SIG-M5 (cell line): Measurements from ENCODE around the gene PIK3CA.
"Not testable (repeated sequence)": the region's sequence is repeated elsewhere in the genome, so short reads cannot be mapped to it uniquely, and the experiment has no call there.

ENCODE experiments used
- DNase-seq: peaks from one replicate; lab custom pipeline; 2025; lab: John Stamatoyannopoulos, UW

Gene PIK3CA

DNA sequence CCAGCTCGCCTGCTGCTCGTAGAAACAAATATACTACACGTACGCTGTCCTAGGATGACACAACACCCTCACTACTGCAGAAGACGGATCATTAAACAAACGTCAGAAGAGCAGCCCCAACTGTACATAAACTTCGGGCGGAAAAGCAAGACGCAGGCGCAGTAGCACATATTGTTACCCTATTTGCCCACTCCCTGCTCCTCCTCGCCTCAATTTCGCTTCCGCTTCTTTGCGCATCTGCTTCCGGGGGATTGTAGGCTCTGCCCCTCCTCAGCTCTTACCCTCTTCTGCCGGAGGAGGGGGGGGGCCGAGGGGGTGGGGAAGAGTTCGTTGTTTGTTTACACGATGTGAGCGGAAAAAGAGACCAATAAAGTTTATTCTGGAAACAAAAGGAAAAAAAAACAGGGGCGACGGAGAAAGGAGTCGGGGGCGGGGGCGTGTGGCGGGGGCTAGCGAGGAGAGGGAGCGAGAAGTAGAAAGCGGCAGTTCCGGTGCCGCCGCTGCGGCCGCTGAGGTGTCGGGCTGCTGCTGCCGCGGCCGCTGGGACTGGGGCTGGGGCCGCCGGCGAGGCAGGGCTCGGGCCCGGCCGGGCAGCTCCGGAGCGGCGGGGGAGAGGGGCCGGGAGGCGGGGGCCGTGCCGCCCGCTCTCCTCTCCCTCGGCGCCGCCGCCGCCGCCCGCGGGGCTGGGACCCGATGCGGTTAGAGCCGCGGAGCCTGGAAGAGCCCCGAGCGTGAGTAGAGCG lies at the start of gene PIK3CA:
PIK3CA (plus strand) TSS at position 485 of the 743 bp plus-strand sequence. CDS start 50,469 bp downstream, outside the sequence.
- peak; percentile 97 for DNase-seq

DNA sequence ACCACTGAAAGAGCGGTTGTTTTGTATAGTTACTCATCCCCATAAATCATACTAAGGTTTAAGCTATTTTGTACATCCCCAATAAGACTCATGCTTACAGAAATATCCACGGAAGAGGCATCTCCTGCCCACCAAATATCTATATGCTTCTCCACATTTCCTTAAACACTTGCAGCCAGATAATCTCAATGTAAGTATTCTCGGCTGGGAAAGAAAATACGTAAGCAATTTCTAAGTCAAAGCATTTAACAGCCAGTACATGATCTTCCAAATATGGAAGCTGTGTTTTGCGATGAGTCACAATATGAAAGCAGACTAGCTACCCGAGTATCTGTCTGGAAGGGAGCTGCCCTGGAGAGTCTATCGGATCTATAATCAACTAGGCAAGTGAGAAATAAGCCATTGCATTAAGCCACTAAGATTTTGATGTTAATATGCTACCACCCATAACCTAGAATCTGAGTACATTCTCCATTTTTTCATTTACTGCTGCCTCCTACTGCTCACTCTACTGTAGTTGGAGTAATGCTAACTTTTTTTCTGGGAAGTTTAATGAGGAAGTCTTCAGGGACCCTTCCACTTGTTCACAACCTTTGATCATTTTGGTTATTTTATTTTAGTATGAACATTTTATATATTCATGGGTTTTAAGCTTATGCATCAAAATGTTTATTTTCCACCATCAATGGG lies 49.6 kb upstream of the PIK3CA start:
- no peak for DNase-seq

DNA sequence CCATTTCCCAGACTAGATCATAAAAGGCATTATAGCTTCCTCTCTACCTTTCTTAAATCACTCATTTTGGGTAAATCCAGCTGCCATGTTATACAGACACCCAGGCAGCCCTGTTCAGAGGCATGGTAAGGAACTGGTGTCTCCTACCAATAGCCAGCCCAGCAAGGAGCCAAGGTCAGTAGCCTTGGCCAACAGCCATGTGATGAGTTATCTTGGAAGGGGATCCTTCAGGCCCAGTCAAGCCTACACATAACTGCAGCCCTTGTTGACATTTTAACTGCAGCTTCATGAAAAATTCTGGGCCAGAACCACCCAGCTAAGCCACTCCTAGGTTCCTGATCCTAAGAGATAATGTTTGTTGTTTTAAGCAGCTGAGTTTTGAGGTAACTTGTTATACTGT lies 47.5 kb upstream of the PIK3CA start:
- no peak for DNase-seq

DNA sequence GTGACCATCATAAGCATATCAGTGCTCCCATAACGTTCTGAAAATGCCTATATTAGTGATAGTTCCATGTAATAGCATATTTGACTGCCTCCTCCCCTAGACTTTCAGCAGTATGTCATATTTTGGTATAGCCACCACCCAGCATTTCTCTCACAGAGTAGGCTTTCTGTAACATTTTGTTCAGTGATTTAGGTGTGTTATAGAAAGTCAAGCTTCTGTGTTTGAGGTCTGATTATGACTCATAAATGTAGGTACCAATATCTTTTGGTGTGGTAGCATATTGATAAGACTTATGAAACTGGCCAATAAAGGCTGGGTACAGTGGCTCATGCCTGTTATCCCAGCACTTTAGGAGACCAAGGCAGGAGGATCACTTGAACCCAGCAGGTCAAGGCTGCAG lies 42.3 kb upstream of the PIK3CA start:
- DNase-seq: no peak

DNA sequence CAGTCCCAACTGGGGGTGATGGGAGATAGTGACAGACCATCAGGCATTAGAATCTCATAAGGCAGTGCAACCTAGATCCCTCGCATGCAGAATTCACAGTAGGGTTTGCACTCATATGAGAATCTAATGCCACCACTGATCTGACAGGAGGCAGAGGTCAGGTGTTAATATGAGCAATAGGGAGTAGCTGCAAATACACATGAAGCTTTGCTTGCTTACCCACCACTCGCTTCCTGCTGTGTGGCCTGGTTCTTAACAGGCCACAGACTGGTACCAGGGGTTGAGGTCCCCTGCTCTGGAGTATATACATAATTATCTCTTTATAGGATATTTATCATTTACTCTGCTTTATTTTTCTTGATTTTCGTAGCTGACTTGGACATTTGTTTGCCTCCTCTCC lies 40.5 kb upstream of the PIK3CA start:
- no peak for DNase-seq

DNA sequence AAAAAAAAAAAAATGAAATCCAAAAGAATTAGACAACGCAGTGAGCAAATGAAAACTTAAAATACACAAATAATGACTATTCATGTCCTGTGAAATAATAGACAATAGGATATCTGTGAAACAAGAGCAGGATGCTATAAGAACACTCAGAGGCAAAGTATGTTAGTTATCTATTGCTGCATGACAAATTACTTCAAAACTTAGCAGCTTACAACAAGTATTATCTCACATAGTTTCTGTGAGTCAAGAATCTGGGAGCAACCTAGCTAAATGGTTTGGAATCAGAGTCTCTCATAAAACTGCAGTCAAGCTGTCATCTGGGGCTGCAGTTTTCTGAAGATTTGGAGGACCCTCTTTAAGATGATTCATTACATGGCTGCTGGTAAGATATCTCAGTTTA lies 40.1 kb upstream of the PIK3CA start:
- DNase-seq: no peak

DNA sequence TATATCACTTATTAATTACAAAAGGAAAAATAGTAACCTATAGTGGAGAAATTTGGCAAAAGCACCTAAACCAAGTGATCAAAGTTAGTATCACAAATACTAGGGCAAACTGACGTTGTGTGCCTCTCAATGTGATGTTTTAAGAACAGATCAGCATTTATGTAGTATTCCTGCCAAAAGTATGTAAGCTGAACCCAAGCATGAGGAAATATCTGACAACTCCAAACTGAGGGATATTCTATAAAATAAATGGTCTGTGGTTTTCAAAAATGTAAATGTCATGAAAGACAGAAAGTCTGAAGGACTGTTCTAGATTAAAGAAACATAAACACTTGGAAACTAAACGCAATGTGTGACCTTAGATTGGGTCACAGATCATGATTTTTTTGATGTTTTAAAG lies 34.3 kb upstream of the PIK3CA start:
- no peak for DNase-seq

DNA sequence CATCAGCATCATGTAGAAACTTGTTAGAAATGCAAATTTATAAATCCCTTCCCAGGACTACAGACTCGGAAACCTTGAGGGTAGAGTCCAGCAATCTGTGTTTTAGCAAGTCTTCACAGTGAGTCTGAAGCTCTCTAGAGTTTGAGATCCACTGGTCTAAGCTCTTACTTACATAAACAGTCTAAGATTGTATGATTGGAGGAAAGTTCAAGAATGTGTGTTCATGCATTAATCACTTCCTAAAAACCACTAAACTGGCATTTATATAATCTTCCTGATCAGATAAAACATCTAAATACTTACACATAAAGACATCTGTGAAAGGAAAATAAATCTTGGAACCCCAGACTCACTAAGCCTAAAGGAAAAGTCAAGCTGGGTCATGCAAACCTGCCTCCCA lies 32.7 kb upstream of the PIK3CA start:
- DNase-seq: not testable (repeated sequence)

DNA sequence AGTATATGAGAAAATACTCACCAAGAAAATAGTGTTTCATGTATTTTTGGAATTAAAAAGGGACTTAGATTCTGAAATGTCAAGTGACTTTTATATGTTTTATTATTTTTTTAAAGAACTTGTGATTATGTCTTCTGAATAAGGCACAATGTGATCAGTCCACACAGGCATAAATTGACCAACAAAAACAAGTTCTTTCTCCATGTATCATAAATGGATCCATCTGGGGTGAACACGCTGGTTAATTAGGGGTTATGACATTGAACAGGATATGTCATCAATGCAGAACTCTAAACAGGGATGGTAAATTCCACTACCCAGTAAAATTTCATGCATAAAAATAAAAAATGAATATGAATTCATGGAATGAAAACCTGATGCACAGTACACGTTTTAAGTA lies 31.3 kb upstream of the PIK3CA start:
- no peak for DNase-seq

DNA sequence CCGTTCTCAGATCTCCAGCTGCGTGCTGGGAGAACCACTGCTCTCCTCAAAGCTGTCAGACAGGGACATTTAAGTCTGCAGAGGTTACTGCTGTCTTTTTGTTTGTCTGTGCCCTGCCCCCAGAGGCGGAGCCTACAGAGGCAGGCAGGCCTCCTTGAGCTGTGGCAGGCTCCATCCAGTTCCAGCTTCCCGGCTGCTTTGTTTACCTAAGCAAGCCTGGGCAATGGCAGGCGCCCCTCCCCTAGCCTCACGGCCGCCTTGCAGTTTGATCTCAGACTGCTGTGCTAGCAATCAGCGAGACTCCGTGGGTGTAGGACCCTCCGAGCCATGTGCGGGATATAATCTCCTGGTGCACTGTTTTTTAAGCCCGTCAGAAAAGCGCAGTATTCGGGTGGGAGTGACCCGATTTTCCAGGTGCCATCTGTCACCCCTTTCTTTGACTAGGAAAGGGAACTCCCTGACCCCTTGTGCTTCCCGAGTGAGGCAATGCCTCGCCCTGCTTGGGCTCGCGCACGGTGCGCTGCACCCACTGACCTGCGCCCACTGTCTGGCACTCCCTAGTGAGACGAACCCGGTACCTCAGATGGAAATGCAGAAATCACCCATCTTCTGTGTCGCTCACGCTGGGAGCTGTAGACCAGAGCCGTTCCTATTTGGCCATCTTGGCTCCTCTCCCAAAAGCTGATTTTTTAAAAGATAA lies 15.8 kb upstream of the PIK3CA start:
- not testable (repeated sequence) for DNase-seq

DNA sequence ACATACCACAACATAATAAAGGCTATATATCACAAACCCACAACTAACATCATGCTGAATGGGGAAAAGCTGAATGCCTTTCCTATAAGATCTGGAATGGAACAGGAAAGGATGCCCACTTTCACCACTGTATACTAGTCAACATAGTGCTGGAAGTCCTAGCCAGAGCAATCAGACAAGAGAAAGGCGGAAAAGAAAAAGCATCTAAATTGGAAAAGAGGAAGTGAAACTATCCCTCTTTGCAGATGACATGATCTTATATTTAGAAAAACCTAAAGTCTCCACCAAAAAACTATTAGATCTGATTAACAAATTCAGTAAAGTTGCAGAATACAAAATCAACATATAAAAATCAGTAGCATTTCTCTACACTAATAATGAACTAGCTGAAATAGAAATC lies 14.6 kb upstream of the PIK3CA start:
- no peak for DNase-seq

DNA sequence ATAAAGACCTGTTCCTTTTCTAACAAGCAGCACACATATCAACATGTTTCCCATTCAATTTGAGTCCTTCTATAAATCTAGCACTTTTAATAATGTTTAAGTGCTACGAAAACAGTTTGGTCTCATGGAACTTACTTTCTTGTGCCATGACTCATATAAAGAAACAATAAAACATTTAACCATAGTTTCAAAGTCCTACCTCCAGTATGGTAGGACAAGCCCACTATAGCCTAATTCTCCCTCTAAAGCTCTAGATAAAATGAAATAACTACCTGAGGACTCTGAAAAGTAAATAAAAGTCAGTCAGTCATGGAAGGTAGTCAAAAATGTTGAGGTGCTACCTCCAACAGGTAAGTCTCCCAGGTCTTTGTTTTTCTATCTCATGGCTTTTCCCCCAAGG lies 12.0 kb upstream of the PIK3CA start:
- no peak for DNase-seq

DNA sequence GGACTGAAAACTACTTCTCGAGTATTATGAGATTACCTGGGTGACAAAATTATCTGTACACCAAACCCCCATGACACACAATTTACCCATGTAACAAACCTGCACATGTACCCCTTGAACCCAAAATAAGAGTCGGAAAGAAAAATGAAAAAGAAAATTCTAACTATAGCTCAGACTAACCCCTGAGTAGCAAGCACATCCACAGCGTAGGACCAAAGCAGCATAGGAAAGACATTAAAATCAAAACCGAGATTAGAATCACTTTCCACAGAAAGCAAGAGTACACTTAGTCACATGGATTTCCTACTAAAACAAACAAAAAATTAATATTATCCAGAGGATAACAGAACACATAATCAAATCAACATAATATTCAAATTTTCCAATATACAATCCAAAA lies 6.3 kb upstream of the PIK3CA start:
- no peak for DNase-seq

DNA sequence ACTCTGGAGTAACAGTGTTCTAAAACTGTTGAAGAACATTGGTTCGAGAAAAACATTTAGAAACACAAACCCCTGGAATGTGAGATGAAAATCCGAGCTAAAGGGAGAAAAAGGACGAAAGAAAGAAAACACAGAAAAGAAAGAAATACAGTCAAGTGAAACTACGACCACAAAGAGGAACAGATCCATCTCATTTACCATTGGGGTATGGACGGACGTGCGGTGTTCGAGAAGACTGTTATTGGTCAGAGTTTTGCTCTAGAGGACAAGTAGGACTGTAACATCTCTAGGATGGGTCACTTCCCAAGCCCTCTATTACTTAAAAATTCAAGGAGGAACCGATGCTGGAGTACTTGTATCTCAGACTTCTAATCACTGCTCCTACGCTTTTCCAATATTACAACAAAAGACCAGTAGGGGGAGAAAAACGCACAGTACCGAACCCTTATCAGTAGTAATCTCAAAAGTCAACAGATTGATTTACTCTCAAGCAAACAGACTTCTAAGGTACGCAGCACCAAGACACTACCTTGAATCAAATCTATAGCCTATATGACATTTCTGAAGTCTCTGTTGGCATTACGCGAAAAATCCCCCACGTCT lies 1.1 kb upstream of the PIK3CA start:
- DNase-seq: no peak

DNA sequence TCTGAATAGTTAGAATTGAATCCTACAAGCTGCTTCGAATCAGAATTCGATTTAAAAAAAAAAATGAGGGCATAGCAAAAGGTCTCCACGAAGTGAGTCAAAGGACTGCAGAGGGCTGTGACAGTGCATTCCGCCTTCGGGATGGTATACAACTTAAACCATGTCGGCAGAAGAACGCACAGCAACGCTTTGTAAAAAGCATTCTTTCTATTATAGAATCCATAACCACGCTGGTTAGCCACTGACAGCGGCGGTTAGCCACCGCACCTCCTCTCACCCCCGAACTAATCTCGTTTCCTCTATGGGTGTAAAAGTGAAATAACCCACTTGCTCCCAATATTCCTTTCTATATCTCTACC lies 664 bp upstream of the PIK3CA start:
- no peak for DNase-seq

DNA sequence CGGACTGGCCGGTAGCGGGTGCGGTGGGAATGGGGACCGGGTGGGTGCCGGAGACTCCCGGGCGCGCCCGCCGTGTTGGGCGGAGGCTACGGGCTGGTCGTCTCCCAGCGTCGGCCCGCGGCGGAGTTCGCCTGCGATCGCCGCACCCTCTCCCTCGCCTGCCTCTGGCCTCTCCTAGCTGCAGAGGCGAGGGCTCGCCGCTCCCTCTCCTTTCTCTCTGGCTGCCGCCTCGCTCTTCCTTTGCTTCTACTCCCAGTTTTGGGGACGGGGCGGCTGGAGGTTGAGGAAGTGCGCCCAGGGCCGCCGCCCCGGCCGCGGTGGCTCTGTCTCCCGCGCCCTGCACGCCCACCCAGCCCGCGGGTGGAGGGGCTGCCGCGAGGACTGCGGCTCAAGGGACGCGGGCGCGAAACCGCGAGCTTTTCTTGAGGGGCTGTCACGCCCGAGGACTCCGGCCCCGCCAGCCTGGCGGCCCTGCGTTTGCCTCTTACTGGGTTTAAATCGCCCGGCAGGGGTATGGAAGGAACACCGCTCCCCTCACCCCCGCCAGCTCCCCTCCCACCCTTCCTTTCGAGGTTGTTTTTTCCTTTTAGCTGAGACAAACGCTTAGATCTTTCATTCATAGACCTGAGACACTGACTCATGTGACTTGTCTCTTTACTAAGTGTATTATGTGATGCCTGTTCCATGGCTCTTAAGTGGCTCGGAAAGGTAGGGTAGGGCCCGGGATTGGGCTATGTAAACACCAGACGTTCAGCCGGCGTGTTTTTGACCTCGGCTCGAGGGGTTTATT lies 654 bp downstream of the PIK3CA start:
- DNase-seq: no peak

DNA sequence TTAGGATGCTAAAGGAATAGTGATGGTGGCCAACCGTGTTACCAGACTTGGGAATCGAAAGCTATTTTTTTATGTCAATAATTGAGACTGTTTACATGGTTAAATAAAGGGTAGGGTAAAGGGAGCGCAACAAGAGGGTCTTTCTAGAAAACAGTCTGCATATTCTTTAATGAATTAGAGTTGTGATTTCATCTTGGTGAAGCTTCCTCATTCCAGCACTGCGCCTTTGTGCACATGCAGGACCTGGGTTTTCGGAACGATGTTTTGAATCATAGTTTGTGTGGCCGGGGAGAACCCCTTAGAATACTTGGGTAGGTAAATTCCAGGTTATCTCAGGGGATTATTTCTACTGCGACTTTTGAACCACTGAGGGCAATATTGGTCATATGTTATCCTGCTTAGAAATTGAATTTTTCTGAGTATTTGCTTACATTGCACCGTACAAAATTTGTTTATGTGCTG lies 1.3 kb downstream of the PIK3CA start:
- no peak for DNase-seq

DNA sequence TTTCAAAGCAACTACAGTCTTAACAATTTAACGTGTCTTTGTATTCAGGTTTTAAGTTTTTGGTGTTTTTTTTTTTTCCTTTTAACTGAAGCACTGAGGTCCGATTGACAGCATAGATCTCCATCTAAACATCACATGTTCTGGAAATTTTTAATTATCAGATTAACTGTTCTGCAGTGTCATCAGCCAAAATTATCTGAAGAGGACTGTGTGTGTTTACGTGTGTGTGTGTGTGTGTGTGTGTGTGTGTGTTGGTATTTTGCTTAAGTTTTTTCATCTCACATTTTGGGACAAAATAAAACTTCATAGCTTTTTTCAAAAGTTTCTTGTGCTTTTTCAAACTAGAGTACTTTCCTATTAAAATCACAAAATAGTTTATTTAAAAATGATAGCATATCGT lies 1.8 kb downstream of the PIK3CA start:
- no peak for DNase-seq

DNA sequence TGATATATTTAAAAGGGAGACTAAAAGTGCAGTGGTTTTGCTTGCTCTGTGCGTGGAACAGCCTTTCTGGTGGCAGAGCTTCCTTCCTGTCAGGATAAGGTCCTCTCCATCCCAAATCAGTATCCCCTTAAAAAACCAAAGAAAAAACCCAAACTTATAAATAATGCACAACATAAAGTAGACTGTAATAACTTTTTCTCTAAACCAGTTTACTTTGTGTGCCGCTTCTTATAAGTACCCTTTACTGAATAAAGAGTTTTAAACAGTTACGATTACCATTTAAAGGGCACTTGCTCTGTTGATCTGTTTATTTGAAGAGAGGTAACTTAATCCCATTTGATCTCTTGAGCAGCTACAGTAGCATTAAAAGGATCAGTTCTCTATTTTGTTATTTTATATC lies 2.5 kb downstream of the PIK3CA start:
- no peak for DNase-seq

DNA sequence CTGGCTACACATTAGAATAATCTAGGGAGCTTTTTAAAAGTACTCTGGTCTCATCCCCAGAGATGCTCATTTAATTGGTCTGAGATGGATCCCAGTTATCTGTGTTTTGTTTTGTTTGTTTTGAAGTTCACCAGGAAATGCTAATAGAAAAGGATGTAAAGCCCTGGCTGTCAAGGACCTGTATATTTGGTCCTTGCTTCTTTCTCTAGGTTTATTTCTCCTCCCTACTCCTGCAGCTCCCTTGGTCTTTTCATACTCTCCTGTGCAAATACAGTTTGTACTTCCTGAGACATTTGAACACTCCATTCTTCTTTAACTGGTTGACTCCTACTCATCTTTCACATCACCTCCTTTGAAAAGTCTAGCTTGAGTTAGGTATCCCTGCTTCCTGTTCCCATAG lies 3.3 kb downstream of the PIK3CA start:
- DNase-seq: no peak

DNA sequence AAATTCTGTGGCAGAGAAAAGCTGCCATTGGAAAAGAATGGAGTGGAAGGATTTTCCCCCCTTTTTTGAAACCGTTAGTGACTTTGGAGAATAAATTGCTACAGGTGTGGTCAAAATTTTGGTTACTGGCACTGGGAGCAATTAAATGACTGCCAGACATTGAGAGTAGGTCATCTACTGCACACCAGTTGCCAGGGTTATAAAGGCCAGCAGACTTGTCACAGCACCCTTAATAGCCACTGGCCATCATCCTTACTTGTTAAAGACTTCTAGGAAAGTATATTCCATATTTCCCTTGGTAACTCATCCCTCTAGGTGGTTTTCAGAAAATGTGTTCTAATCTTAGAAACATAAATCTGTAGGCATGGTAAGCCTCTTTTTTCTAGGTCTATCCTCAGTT lies 8.0 kb downstream of the PIK3CA start:
- DNase-seq: no peak

DNA sequence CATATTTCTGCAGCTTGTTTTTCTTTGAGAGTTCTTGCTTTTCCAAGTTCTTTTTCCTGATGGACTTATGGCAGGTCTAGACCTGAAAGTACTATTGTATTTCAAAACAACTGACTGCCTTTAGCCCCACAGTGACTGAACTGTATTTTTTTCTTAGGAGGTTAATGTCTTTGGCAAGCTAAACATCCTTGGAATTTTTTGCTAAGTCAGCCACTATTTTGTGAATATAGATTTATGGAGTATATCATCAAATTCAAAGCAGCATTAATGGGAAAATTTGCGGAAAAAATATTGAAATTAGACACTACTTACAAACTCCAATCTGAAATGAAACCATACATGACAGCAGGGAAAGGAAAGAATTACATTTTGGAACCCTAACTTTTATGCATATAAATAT lies 8.6 kb downstream of the PIK3CA start:
- DNase-seq: no peak
